GM12878 (cell line): ENCODE measurements around the gene AKAP13.

ENCODE experiments used
- BHLHE40 ChIP-seq, 2 experiments: fragments of 450-650 bp in 1 of 2; IDR thresholded peaks; 2 replicates each; pipeline ENCODE4 v1.6.1; 2011 to 2017; ENCODE audit warnings: low read depth in 2 of 2, borderline replicate concordance in 1 of 2, improper control_type of control experiment in 1 of 2, low read length in 1 of 2, mild to moderate bottlenecking in 1 of 2
- CBFB ChIP-seq: IDR thresholded peaks from 2 replicates; pipeline ENCODE4 v1.6.1; 2016; ENCODE audit warnings: antibody characterized with exemption, low read depth
- CHD1 ChIP-seq: IDR thresholded peaks from 2 replicates; pipeline ENCODE4 v1.6.1; 2012; ENCODE audit warnings: low read depth, low read length, improper control_type of control experiment
- CTCF ChIP-seq, 3 experiments: IDR thresholded peaks in 2 of 3; conservative IDR thresholded peaks in 1 of 3; 2 replicates each; pipeline ENCODE4 v1.5.1; 2011; ENCODE audit warnings: low read depth in 3 of 3, low read length in 3 of 3, mild to moderate bottlenecking in 3 of 3, control low read depth in 2 of 3, moderate library complexity in 2 of 3, inconsistent platforms in 1 of 3, mixed read lengths in 1 of 3; ENCODE audit not compliant: control insufficient read depth in 2 of 3, insufficient read depth in 1 of 3; ENCODE audit errors: extremely low read depth in 1 of 3
- EP300 ChIP-seq, 2 experiments: fragments of 150-350 bp in 1 of 2; IDR thresholded peaks; 2 replicates each; pipeline ENCODE4 v1.6.1; 2011 to 2012; ENCODE audit warnings: low read depth in 2 of 2, low read length in 2 of 2, borderline replicate concordance in 1 of 2, improper control_type of control experiment in 1 of 2, inconsistent platforms in 1 of 2; ENCODE audit not compliant: control insufficient read depth in 1 of 2
- EZH2 ChIP-seq: IDR thresholded peaks from 2 replicates; pipeline ENCODE4 v1.6.1; 2012; ENCODE audit warnings: low read depth, mild to moderate bottlenecking, control low read depth, inconsistent platforms, low read length, borderline replicate concordance; ENCODE audit not compliant: control insufficient read depth
- MEF2A ChIP-seq: IDR thresholded peaks from 2 replicates; pipeline ENCODE4 v1.6.1; 2011; ENCODE audit warnings: low read depth, mild to moderate bottlenecking, low read length, moderate library complexity; ENCODE audit not compliant: insufficient read depth
- MXI1 ChIP-seq: fragments of 150-350 bp; IDR thresholded peaks from 2 replicates; pipeline ENCODE4 v1.6.1; 2011; ENCODE audit warnings: low read depth, mild to moderate bottlenecking, inconsistent platforms, low read length, improper control_type of control experiment
- POLR2A ChIP-seq: IDR thresholded peaks from 2 replicates; pipeline ENCODE4 v1.6.1; 2011; ENCODE audit warnings: low read depth, mild to moderate bottlenecking, low read length
- POLR2AphosphoS5 ChIP-seq: IDR thresholded peaks from 2 replicates; pipeline ENCODE4 v1.6.1; 2011; ENCODE audit warnings: mild to moderate bottlenecking, low read length, inconsistent platforms
- SMAD1 ChIP-seq: fragments of 450-650 bp; IDR thresholded peaks from 2 replicates; pipeline ENCODE4 v1.6.1; 2018; ENCODE audit warnings: mild to moderate bottlenecking, low read depth; ENCODE audit not compliant: partially characterized antibody
- TAF1 ChIP-seq: IDR thresholded peaks from 2 replicates; pipeline ENCODE4 v1.6.1; 2011; ENCODE audit warnings: mild to moderate bottlenecking, low read depth, low read length, borderline replicate concordance
- TF ChIP-seq, protein P1 (sequence below): fragments of 450-650 bp; IDR thresholded peaks from 2 replicates; pipeline ENCODE4 v1.6.1; 2018; ENCODE audit warnings: borderline replicate concordance, mild to moderate bottlenecking; ENCODE audit not compliant: partially characterized antibody

- no peak for TF ChIP-seq POLR2A
- no peak for TF ChIP-seq MEF2A
- TF ChIP-seq CBFB: no peak
- TF ChIP-seq CTCF (IDR thresholded peaks at IDR 0.05 in 2 of 3, conservative IDR thresholded peaks at IDR 0.05 in 1 of 3; ENCODE audit: control insufficient read depth in 2 of 3, extremely low read depth in 1 of 3, insufficient read depth in 1 of 3, low read depth in 3 of 3, low read length in 3 of 3): no peak
- no peak for TF ChIP-seq EP300 (IDR thresholded peaks at IDR 0.05; ENCODE audit: borderline replicate concordance in 1 of 2, control insufficient read depth in 1 of 2, low read depth in 2 of 2, low read length in 2 of 2)
- TF ChIP-seq POLR2AphosphoS5: no peak
- TF ChIP-seq EZH2: no peak
- TF ChIP-seq, protein P1, sequence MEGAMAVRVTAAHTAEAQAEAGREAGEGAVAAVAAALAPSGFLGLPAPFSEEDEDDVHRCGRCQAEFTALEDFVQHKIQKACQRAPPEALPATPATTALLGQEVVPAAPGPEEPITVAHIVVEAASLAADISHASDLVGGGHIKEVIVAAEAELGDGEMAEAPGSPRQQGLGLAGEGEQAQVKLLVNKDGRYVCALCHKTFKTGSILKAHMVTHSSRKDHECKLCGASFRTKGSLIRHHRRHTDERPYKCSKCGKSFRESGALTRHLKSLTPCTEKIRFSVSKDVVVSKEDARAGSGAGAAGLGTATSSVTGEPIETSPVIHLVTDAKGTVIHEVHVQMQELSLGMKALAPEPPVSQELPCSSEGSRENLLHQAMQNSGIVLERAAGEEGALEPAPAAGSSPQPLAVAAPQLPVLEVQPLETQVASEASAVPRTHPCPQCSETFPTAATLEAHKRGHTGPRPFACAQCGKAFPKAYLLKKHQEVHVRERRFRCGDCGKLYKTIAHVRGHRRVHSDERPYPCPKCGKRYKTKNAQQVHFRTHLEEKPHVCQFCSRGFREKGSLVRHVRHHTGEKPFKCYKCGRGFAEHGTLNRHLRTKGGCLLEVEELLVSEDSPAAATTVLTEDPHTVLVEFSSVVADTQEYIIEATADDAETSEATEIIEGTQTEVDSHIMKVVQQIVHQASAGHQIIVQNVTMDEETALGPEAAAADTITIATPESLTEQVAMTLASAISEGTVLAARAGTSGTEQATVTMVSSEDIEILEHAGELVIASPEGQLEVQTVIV: no peak
- TF ChIP-seq BHLHE40 (IDR thresholded peaks at IDR 0.05; ENCODE audit: borderline replicate concordance in 1 of 2, low read depth in 2 of 2, low read length in 1 of 2): no peak
- TF ChIP-seq SMAD1: no peak
- no peak for TF ChIP-seq CHD1
- no peak for TF ChIP-seq TAF1
- TF ChIP-seq MXI1: no peak
Observed at GRCh38 chr15:85557385-85557784, 177.0 kb downstream of the AKAP13 start.
